IPS-15b (cell line): ENCODE data around the gene NEIL3.

ENCODE experiments used
- H3K27me3 ChIP-seq: one replicate; pipeline ENCODE4 v1.6.1; 2013; ENCODE audit warnings: low read length; ENCODE audit not compliant: control insufficient read depth, insufficient read depth
- H3K36me3 ChIP-seq: one replicate; pipeline ENCODE4 v1.6.1; 2013; ENCODE audit warnings: low read length; ENCODE audit not compliant: control insufficient read depth, insufficient read depth
- H3K4me1 ChIP-seq: one replicate; pipeline ENCODE4 v1.6.1; 2013; ENCODE audit warnings: mild to moderate bottlenecking, low read length; ENCODE audit not compliant: control insufficient read depth, insufficient read depth
- H3K4me3 ChIP-seq: one replicate; pipeline ENCODE4 v1.5.1; 2013; ENCODE audit warnings: low read depth, low read length
- H3K9ac ChIP-seq: one replicate; pipeline ENCODE4 v1.6.1; 2013; ENCODE audit warnings: low read depth, mild to moderate bottlenecking, low read length
- H3K9me3 ChIP-seq: one replicate; pipeline ENCODE4 v1.6.1; 2013; ENCODE audit warnings: mild to moderate bottlenecking, low read length; ENCODE audit not compliant: control insufficient read depth, insufficient read depth

Gene NEIL3

GRCh38 chr4:177282284-177282835, 27.3 kb upstream of the NEIL3 start:
- no peaks in the 10 kb centered on the region for H3K27me3 ChIP-seq

GRCh38 chr4:177283167-177283566, 26.5 kb upstream of the NEIL3 start:
- H3K36me3 ChIP-seq, result no peaks in the 10 kb centered on the region
- H3K4me3 ChIP-seq, result no peak overlapping the region
- H3K27me3 ChIP-seq, result no peaks in the 10 kb centered on the region
- H3K4me1 ChIP-seq, result no peaks in the 10 kb centered on the region
- no peak overlapping the region for H3K9ac ChIP-seq
- H3K9me3 ChIP-seq, result no peaks in the 10 kb centered on the region

More at GRCh38 chr4:177282284-177282835, 27.3 kb upstream of the NEIL3 start:
- Histone ChIP-seq H3K9ac (no peak overlapping the region), H3K4me1 (no peaks in the 10 kb centered on the region), H3K9me3 (no peaks in the 10 kb centered on the region), H3K36me3 (no peaks in the 10 kb centered on the region), H3K4me3 (no peak overlapping the region)

GRCh38 chr4:177285953-177286352, 23.7 kb upstream of the NEIL3 start:
- no peaks in the 10 kb centered on the region for H3K9me3 ChIP-seq
- H3K36me3 ChIP-seq, result no peaks in the 10 kb centered on the region
- H3K9ac ChIP-seq, result no peak overlapping the region
- H3K4me3 ChIP-seq, result no peak overlapping the region
- no peaks in the 10 kb centered on the region for H3K4me1 ChIP-seq
- no peaks in the 10 kb centered on the region for H3K27me3 ChIP-seq

- Histone ChIP-seq H3K9ac (no peak overlapping the region), H3K4me1 (no peaks in the 10 kb centered on the region), H3K36me3 (no peaks in the 10 kb centered on the region), H3K9me3 (no peaks in the 10 kb centered on the region), H3K27me3 (no peaks in the 10 kb centered on the region), H3K4me3 (no peak overlapping the region)
These were observed 22.4 kb upstream of the NEIL3 start for GRCh38 chr4:177287255-177287654.

DNA sequence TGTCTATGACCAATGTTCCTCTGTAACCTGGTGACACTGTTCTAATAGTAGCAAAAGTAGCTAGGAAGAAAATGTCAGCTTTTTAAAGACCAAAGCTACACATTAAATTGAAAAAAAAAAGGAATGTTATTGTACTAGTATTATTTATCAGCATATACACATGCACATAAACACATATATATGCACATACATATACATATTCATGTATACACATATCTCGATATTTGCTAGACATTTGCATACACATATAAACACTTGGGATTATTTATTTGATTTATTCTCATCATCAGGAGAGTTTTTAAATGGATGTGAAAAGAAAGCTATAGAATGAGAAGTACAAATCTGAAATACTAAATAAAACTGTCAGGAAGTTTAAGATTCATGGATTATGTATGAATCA, 21.3 kb upstream of the NEIL3 start:
- H3K4me3 ChIP-seq, result no peak overlapping the region
- no peak overlapping the region for H3K9ac ChIP-seq
- no peaks in the 10 kb centered on the region for H3K4me1 ChIP-seq
- H3K9me3 ChIP-seq, result no peaks in the 10 kb centered on the region
- H3K36me3 ChIP-seq, result no peaks in the 10 kb centered on the region
- no peaks in the 10 kb centered on the region for H3K27me3 ChIP-seq

DNA sequence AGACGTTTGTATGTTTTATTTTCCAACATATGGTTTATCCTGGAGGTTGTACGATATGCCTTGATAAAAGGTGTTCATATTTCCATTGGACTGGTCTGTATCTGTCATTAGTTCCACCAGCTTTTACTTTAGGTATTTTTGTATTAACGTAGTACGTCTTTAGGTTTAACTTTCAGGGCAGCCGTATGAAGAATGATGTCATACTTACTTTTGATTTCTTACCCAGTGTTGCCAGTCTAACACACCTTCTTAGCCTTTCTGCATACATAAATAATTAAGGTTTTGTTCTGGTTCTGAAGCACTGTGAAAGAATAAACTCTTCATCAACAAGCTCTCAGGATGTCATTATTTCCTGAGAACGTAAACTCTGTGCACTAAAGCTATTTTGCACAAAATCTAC, 18.9 kb upstream of the NEIL3 start:
- Histone ChIP-seq H3K9me3 (no peaks in the 10 kb centered on the region), H3K36me3 (no peaks in the 10 kb centered on the region), H3K27me3 (no peaks in the 10 kb centered on the region), H3K9ac (no peak overlapping the region), H3K4me1 (peaks cover 3% of the 10 kb centered on the region), H3K4me3 (no peak overlapping the region)

DNA sequence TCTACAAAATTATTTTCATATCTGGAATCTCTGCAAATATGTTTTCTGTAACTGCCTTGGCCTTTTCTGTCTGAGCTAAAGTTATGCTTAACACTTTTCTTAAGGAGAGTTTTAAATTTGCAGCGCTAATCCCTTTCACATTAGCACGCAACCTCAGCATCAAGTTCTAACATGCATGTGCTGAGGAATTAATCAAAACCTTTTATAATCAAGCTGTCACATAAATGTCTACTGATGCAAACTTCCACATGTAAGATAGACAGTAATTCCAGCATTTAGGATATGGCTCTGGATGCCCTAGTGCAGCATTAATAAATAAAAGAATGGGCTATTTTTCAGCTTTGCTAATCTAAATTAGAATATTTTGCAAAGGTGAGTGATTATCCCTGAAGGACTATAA, 17.5 kb upstream of the NEIL3 start:
- H3K9ac ChIP-seq, result no peak overlapping the region

GRCh38 chr4:177293208-177294033, 16.3 kb upstream of the NEIL3 start:
- Histone ChIP-seq H3K4me3 (no peak overlapping the region), H3K9ac (no peak overlapping the region), H3K36me3 (no peaks in the 10 kb centered on the region), H3K9me3 (peaks cover 3% of the 10 kb centered on the region), H3K27me3 (no peaks in the 10 kb centered on the region), H3K4me1 (peaks cover 3% of the 10 kb centered on the region)

More for the DNA sequence above, 17.5 kb upstream of the NEIL3 start:
- Histone ChIP-seq H3K36me3 (no peaks in the 10 kb centered on the region), H3K4me1 (peaks cover 3% of the 10 kb centered on the region), H3K4me3 (no peak overlapping the region), H3K27me3 (no peaks in the 10 kb centered on the region), H3K9me3 (no peaks in the 10 kb centered on the region)

DNA sequence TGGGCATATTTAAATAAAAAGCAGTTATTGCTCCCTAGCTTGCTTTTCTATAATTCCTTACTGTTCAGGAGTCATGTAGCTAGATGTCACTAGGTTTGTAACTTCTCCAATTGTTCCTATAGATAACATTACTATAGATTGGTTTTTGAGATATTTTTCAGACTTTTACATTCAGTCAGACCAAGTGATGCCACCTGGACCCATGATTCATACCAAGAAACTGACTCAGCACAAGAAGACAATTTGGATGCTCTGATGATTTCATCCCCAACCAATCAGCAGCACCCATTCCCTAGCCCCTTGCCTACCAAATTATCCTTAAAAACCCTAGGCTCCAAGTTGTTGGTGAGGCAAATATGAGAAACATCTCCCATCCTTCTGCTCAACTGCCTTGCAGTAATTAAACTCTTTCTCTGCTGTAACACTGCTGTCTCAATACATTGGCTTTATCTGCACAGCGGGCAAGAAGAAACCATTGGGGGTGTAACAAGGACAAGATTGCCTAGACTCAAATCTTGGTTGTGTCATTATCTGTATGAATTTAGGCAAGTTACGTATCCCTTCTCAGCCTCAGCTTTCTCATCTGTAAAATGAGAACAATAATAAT, 11.8 kb upstream of the NEIL3 start:
- Histone ChIP-seq H3K9me3 (peaks cover 3% of the 10 kb centered on the region), H3K27me3 (no peaks in the 10 kb centered on the region)

DNA sequence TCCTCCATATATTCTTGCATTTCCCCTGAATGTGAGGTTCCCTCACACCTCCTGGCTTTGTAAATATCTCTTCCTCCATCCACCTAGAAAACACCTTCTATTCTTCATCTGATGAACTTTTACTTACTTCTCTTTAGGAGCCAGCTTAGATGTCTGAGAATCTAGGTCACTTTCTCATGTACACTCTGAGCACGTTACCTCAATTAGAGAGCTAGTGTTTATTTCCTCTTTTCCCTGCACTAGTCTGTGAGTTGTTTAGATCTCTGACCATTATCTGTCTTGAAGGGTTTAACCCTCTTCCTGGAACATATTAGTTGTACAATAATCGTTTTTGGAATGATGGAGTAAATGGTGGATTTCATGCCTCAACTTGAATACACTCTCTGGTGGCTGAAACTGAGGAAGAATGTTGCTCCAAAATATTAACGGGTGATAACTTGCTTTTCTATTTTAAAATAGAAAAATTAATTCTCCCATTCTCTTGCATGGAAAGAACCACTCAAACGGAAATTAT, 8.5 kb upstream of the NEIL3 start:
- no peak overlapping the region for H3K4me3 ChIP-seq
- no peaks in the 10 kb centered on the region for H3K4me1 ChIP-seq
- H3K27me3 ChIP-seq, result no peaks in the 10 kb centered on the region
- no peaks in the 10 kb centered on the region for H3K36me3 ChIP-seq
- H3K9me3 ChIP-seq, result peaks cover 3% of the 10 kb centered on the region
- H3K9ac ChIP-seq, result no peak overlapping the region

More for the DNA sequence above, 11.8 kb upstream of the NEIL3 start:
- Histone ChIP-seq H3K9ac (no peak overlapping the region), H3K4me3 (no peak overlapping the region), H3K4me1 (peaks cover 3% of the 10 kb centered on the region), H3K36me3 (no peaks in the 10 kb centered on the region)

GRCh38 chr4:177302371-177303100, 7.1 kb upstream of the NEIL3 start:
- H3K4me1 ChIP-seq, result no peaks in the 10 kb centered on the region
- H3K27me3 ChIP-seq, result no peaks in the 10 kb centered on the region
- H3K4me3 ChIP-seq, result no peak overlapping the region

More at GRCh38 chr4:177302371-177303100, 7.1 kb upstream of the NEIL3 start:
- H3K36me3 ChIP-seq, result no peaks in the 10 kb centered on the region
- no peak overlapping the region for H3K9ac ChIP-seq
- H3K9me3 ChIP-seq, result peaks cover under 1% of the 10 kb centered on the region
